Fibroblast of skin of right biceps (primary cell): Measurements from ENCODE around the gene C10orf143.
"Not testable (repeated sequence)": the region's sequence is repeated elsewhere in the genome, so short reads cannot be mapped to it uniquely, and the experiment has no call there.

ENCODE experiments used
- DNase-seq: peaks from one replicate; pipeline ENCODE4 v3.0.0-alpha.2; 2013

Gene C10orf143

GRCh38 chr10:130111113-130111851 lies 652 bp upstream of the C10orf143 start:
- peak; percentile 98 for DNase-seq

- peak; percentile 85 for DNase-seq
Observed at GRCh38 chr10:130109796-130110245, 809 bp downstream of the C10orf143 start.

GRCh38 chr10:130108934-130109604 lies 1.6 kb downstream of the C10orf143 start:
- DNase-seq: no peak

- DNase-seq: not testable (repeated sequence)
Observed at GRCh38 chr10:130108146-130108545, 2.5 kb downstream of the C10orf143 start.

GRCh38 chr10:130105724-130106123 lies 4.9 kb downstream of the C10orf143 start:
- no peak for DNase-seq

GRCh38 chr10:130099344-130099743 lies 11.3 kb downstream of the C10orf143 start:
- DNase-seq: no peak

- DNase-seq: not testable (repeated sequence)
Observed at GRCh38 chr10:130090565-130090964, 20.1 kb downstream of the C10orf143 start.

- no peak for DNase-seq
Observed at GRCh38 chr10:130080461-130080814, 30.2 kb downstream of the C10orf143 start.

GRCh38 chr10:130079614-130080460 lies 30.8 kb downstream of the C10orf143 start:
- no peak for DNase-seq

GRCh38 chr10:130078120-130078519 lies 32.5 kb downstream of the C10orf143 start:
- peak; percentile 4 for DNase-seq

- DNase-seq: no peak
Observed at GRCh38 chr10:130076681-130077080, 33.9 kb downstream of the C10orf143 start.

- no peak for DNase-seq
Observed at GRCh38 chr10:130074639-130075038, 36.0 kb downstream of the C10orf143 start.

- DNase-seq: no peak
Observed at GRCh38 chr10:130073912-130074311, 36.7 kb downstream of the C10orf143 start.

GRCh38 chr10:130072247-130072646 lies 38.4 kb downstream of the C10orf143 start:
- no peak for DNase-seq

GRCh38 chr10:130067893-130068292 lies 42.7 kb downstream of the C10orf143 start:
- no peak for DNase-seq

- no peak for DNase-seq
Observed at GRCh38 chr10:130066743-130067142, 43.9 kb downstream of the C10orf143 start.

GRCh38 chr10:130065251-130065650 lies 45.4 kb downstream of the C10orf143 start:
- no peak for DNase-seq

- no peak for DNase-seq
Observed at GRCh38 chr10:130064783-130065182, 45.8 kb downstream of the C10orf143 start.

GRCh38 chr10:130062976-130063375 lies 47.7 kb downstream of the C10orf143 start:
- no peak for DNase-seq

- DNase-seq: no peak
Observed at GRCh38 chr10:130062201-130062600, 48.4 kb downstream of the C10orf143 start.

GRCh38 chr10:130061760-130062159 lies 48.9 kb downstream of the C10orf143 start:
- DNase-seq: no peak

- no peak for DNase-seq
Observed at GRCh38 chr10:130054021-130054420, 56.6 kb downstream of the C10orf143 start.

- peak; percentile 51 for DNase-seq
Observed at GRCh38 chr10:130053561-130053960, 57.1 kb downstream of the C10orf143 start.
